ENCODE measurements around the gene CIITA.
"Not testable (repeated sequence)": the region's sequence is repeated elsewhere in the genome, so short reads cannot be mapped to it uniquely, and the experiment has no call there.

The CIITA gene

GRCh38 chr16:10935226-10935915 is 58.4 kb downstream of the CIITA start:
- no peak for DNase-seq

DNA sequence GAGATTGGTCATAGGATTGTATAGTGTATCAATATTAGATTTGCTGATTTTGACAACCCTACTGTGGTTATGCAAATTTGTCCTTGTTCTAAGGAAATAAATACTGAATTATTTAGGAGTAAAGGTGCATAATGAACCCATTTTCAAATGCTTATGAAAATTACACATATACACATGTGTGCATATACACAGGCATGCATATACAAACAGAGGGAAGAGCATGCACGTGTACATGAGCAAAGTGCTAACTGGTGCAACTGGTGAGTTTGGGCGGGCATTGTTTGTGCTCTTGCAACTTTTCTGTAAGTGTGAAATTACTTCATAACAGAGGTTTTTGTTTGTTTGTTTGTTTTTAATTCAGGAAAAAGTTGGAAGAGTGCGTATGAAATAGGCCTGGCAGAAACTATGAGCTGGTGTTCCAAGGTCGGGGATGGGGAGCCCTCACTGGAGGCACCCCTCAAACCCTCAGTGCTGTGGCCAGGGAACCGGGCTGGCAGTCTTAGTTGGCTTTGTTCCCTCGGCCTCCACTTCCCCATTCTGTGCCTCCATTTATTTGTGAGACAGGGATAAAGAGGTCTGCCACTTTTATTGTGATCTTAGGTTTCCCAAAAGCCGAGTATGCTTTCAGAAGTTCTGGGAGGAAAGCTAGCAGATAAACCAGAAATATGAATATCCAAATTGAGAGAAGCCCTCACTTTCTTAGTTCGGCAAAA is 59.4 kb downstream of the CIITA start:
- DNase-seq = no peak

DNA sequence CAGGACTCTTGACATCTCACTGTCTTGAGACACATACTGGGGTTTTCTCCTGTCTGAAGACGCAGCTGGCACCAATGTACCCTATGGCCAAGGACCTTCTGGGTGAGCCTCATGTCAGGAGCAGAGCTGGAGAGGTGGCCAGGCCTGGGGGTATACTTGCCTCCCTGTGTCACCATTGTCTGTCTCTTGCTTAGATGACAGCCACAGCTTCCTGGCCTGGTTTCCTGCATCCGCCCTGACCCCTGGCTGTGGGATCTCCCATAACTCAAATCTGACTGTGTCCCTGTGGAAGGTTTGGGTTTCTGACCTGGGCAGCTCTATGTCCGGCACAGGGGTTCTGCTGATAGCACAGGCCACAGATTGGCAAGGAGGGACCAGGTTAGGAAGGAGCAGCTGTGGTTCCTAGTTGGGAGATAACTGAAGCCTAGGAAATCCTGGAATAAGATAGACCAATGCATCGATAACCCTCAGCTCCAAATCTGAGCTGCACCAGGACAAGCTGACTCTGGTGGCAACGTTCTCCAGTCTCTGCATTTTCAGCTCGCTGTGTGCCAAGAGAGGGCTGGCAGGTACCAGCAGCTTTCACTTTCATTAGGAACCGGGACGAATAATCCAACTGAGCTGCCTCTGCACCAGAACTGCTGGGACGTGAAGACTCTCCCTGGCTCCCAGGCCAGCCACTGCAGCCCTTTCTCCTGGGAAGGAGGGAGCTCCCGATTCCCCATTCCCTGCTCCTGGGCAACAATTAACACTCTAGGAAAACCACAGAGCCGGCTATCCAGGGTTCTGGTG is 60.3 kb downstream of the CIITA start:
- DNase-seq = no peak

GRCh38 chr16:10938321-10938720 is 61.3 kb downstream of the CIITA start:
- DNase-seq = no peak

DNA sequence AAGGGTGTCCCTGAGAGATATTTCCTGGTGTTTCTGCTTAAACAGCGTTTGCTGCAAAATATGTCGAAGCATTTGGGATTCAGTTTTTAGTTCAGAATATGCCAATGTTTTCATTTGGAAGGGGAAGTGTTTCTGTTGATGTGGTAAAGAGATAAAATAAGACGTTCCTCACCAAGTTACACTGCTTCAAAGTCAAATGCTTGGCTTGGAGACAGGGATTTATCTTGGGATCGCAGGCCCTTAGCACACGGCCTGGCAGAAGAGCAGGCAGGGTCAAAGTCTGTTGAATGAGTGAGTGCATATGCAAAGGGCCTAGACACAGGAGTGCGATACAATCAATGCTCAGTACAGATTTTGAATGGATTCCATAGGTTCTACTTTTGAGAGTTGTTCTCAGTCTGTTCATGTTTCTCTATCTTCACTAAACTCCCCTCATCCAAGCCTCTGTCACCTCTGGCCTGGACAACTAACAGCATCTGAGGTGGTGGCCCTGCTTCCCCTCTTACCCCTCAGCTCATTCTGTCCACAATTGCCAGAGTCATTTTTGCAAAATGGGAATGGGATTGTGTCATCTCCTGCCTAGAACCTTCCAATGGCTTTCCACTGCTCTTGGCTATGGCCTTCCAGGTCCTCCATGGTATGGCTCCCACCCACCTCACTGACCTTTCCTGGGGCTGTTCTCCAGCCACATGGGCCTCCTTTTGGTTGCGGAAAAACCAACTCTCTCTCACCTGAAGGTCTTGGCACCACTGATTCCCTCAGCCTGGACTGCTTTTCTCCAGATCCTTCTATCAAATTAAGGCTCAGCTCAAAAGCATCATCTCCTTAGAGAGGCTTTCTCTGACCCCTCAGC is 62.0 kb downstream of the CIITA start:
- no peak for DNase-seq

- DNase-seq = no peak
These were observed 62.7 kb downstream of the CIITA start for GRCh38 chr16:10939649-10940234.

- no peak for DNase-seq
These were observed 63.6 kb downstream of the CIITA start for GRCh38 chr16:10940501-10941079.

DNA sequence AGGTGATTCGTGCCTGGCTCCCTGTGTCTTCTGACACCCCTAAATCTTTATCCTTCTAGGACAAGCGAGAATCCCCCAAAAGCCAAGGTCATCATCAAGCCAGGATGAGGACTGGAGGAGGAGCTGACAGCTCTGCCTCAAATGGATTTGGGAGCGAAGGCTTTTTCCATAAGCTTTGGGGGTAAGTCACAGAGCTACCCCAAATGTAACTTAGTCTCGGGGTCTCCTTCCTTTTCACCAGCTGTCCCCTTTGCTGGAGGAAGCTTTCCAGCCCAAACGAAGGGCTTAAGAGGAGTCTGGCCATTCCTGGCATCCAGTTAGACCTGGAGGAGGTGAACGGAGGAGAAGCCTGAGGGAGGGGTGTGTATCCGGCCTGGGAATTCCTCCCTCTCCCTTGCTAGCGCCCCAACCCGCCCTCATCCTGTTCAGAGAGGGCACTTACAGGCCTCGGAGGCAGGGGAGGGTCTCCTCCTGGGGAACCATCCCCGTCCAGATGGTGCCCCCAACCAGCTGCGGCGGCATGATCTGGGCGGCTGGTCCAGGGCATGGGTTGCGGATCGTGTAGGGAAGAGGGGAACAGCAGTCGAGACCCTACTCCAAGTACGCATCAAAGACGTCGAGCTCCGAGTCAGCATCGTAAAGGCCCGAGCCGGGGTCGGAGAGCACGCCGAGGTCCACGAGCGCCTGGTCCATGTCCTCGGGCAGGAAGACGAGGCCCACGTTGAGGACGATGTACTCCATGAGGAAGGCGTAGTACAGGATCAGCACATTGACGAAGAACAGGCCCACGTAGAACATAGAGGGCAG is 64.3 kb downstream of the CIITA start:
- DNase-seq = no peak

DNA sequence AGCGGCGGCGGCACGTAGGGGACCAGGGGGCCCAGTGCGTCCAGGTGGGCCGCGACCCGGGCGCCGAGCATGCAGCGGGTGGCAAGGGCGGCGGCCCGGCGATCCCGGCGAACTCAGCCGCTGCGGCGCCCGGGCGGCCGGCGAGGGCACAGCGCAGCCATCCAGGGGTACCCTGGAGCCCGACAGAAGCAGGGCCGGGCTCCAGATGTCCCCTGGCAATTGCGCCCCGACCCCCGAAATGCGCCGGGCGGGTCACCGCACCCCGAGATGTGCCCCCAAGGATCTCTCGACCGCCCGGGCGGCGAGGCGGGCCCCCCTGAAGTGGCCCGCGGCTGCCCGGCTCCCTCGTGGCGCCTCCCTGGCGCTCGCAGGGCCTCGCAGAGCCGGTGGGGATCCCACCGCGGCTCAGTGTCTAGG is 64.9 kb downstream of the CIITA start:
- not testable (repeated sequence) for DNase-seq

GRCh38 chr16:10942352-10943063 is 65.5 kb downstream of the CIITA start, which contains the start of gene DEXI:
DEXI (minus strand) TSS chr16:10942468; CDS start chr16:10942005, 463 bp downstream.
- DNase-seq = peak; percentile 89

- DNase-seq = no peak
These were observed 66.0 kb downstream of the CIITA start for GRCh38 chr16:10943064-10943353.

DNA sequence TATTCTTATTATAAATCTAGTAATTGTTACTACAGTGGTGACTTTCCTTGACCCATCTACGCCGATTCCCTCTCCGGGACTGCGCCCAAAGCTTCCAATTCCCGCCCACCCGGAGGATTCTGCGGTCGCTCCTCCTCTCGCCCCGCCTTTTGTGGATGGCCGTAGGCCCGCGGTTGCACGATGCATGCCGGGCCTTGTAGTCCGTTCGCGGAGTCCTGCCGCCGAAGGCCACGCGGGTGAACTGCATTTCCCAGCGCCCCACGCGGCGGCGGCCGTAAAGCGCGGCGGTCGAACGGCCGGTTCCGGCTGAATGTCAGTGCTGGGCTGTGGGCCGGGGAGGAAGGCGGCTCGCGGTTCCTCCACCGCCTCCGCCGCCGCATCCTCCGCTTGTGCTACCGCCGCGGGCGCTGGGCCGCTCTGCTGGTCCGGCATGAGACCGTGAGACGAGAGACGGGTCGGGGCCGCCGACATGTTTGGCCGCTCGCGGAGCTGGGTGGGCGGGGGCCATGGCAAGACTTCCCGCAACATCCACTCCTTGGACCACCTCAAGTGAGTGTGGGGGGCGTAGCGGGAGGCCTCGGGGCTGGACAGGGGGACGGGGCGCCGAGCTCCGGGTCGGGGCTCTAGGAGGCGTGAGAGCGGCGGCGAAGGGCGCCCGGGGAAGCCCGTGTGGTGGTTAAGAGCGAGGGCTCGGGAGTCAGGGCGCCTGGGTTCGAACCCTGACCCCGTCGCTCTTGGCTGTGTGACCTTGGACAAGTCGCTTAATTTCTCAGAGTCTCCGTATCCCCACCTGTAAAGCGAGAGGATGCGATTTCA is 67.5 kb downstream of the CIITA start, which contains the start of gene CLEC16A:
Gene CLEC16A, plus strand, starts transcription at position 316 of the 816 bp plus-strand sequence. Its CDS starts 154 bp downstream, at position 470.
- peak; percentile 95 for DNase-seq

DNA sequence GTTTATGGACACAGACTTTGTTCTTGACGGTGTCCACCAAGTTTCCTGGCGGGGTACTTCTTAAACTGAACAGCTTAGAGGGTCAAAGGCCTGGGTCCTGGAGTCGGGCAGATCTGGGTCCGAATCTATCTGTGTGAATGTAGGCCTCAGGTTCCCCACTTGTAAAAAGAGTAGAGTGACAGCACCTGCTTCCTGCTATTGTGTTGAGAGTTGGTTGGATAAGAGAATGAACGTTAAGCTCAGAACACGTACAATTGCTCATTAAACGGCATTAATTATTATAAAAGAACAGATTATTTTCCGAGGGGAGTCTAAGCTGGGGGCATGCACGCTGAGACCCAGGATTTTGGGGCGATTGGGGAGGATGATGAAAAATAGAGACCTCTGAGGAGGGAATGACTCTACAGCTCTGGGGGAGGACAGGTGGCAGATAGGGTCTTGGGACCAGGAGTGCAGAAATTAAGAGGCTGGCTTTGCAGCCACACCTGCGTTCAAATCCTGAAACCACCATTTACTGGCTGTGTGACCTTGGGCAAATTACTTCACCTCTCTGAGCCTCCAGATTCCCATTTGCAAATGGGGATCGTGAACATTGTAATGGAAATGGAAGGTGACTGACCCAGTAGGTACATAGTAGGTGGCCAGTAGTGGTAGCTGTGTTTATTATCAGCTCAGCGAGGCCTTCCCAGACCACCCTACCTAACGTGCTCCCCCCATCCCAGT is 68.2 kb downstream of the CIITA start:
- DNase-seq = no peak

DNA sequence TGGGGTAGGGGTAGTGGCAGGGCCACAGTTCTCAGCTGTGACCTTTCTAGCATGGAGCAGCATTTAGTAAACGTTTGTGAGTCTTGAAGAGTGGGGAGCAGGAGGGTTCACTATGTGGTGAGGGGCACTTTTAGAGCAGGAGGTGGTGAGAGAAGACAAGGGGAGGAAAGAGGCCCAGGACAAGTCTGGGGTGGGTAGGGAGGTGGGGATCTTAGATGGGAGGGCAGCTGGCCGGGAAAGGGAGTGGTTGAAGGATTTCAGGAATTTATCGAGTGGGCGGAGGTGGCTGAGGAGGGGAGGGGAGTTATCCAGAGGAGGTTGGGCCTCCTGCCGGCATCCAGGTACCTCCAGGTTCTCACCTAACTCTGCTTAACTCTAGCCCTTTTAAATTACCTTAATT is 69.3 kb downstream of the CIITA start:
- DNase-seq = no peak

DNA sequence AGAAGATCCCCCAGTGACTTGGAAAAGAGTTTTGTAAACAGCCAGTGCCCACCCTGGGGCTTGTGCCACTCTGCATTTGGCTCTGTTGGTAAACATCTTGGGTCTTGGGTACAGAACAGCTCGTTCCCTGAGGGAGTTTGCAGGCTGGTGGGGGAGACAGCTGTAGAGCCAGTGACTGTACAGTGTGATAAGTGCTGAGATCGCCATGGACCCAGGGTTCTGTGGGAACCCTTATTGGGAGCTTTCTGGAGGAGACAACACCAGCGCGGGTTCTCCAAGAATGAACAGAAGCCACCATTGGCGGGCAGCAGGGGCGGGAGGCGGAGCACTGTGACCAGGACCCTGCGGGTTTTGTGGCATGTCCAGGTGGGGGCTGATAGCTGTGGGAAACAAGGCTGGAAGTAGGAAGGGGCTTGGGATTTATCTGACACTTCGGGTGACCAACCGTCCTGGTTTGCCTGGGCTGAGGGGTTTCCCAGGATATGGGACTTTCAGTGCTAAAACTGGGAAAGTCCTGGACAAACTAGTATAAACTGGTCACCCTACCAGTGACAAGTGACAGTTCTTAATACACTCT is 70.3 kb downstream of the CIITA start:
- DNase-seq = no peak

DNA sequence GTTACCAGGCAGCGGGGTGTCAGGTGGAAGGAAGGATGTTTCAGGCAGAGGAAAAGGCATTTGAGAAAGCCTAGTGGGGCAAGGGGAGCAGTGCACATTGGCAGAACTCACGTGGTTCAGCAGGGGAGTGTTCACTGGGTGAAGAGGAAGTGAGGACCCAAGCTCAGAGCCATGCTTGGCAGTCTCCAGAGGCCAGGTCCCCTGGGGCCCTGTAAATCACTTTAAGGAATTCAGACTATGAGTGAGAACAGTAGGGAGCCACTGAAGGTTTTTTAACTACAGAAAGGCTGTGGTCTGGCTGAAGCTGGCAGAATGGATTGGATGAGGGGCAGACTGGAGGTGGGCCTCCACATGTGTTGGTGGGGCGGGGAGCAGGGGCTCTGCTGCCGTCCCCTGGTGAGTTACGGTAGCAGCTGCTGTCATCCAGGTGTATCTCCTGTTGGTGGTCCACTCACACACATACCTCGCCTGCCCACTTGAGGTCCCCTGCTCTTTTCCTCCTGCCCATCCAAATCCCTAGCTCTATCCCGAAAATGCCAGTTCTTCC is 72.5 kb downstream of the CIITA start:
- peak; percentile 79 for DNase-seq

DNA sequence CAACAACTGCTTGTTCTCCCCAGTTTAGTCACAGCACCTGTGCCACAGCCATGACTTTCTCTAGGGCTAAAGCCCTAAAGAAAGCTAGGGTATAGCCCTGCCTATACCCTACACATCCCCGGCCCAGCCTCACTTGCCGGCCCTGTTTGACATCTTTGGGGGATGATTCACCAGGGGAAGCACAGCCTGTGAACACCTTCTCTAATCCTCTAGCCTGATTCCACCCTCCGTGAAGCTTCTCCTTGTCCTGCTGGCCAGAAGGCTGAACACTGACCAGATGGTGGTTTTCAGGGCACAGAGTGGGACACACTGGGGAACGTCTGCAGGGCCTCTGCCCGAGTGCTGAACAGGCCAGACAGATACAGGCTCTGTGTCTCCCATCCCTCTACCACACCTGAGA is 73.4 kb downstream of the CIITA start:
- no peak for DNase-seq

GRCh38 chr16:10951026-10951425 is 74.0 kb downstream of the CIITA start:
- no peak for DNase-seq

Data from fibroblast of skin of back (primary cell).